K562 (cell line): ENCODE results near the gene SMIM35.

ENCODE experiments used
- BHLHE40 ChIP-seq: IDR thresholded peaks from 2 replicates; pipeline ENCODE4 v1.6.1; 2011; ENCODE audit warnings: low read length, improper control_type of control experiment
- CHD2 ChIP-seq: IDR thresholded peaks from 2 replicates; pipeline ENCODE4 v1.6.1; 2011; ENCODE audit warnings: low read depth, low read length
- HCFC1 ChIP-seq: IDR thresholded peaks from 2 replicates; pipeline ENCODE4 v1.6.1; 2012; ENCODE audit warnings: low read depth, low read length, improper control_type of control experiment

- no peak for TF ChIP-seq HCFC1
- TF ChIP-seq CHD2: no peak
- no peak for TF ChIP-seq BHLHE40
Measured at GRCh38 chr11:118027694-118028093, 59.1 kb downstream of the SMIM35 start.
